GM18870 (cell line): Measurements from ENCODE around the gene S100PBP.

ENCODE experiments used
- ATAC-seq: cut with Tn5 transposase; IDR thresholded peaks from one replicate; pipeline ENCODE4 v1.9.1; 2021; ENCODE audit warnings: moderate library complexity; ENCODE audit not compliant: unreplicated experiment

The S100PBP gene

GRCh38 chr1:32817159-32817814 is at the start of gene S100PBP, which contains the start of gene YARS1:
Gene S100PBP, plus strand, starts transcription at chr1:32817653. Its CDS starts 8,447 bp downstream, at chr1:32826100.
Gene YARS1, minus strand, starts transcription at chr1:32817358. Its CDS starts 114 bp downstream, at chr1:32817244.
- peak; percentile 75 for ATAC-seq

GRCh38 chr1:32768110-32768850 is 49.2 kb upstream of the S100PBP start:
- no peak for ATAC-seq

GRCh38 chr1:32769524-32770220 is 47.8 kb upstream of the S100PBP start:
- no peak for ATAC-seq

GRCh38 chr1:32770221-32770731 is 47.2 kb upstream of the S100PBP start:
- ATAC-seq, result no peak

GRCh38 chr1:32770741-32771548 is 46.5 kb upstream of the S100PBP start:
- no peak for ATAC-seq

GRCh38 chr1:32771561-32772280 is 45.7 kb upstream of the S100PBP start:
- ATAC-seq, result no peak

GRCh38 chr1:32772281-32773017 is 45.0 kb upstream of the S100PBP start:
- ATAC-seq, result no peak

- ATAC-seq, result no peak
Observed at GRCh38 chr1:32773018-32773763, 44.3 kb upstream of the S100PBP start.

GRCh38 chr1:32773764-32774463 is 43.5 kb upstream of the S100PBP start:
- ATAC-seq, result no peak

- ATAC-seq, result no peak
Observed at GRCh38 chr1:32774464-32774808, 43.0 kb upstream of the S100PBP start.

- no peak for ATAC-seq
Observed at GRCh38 chr1:32774950-32775634, 42.4 kb upstream of the S100PBP start.

- no peak for ATAC-seq
Observed at GRCh38 chr1:32775640-32776337, 41.7 kb upstream of the S100PBP start.

- ATAC-seq, result no peak
Observed at GRCh38 chr1:32779242-32779641, 38.2 kb upstream of the S100PBP start.

GRCh38 chr1:32780005-32780404 is 37.4 kb upstream of the S100PBP start:
- no peak for ATAC-seq

GRCh38 chr1:32780628-32781234 is 36.7 kb upstream of the S100PBP start:
- no peak for ATAC-seq

- ATAC-seq, result no peak
Observed at GRCh38 chr1:32782086-32782485, 35.4 kb upstream of the S100PBP start.

GRCh38 chr1:32783851-32784250 is 33.6 kb upstream of the S100PBP start:
- no peak for ATAC-seq
